KOPT-K1 (cell line): ENCODE measurements around the gene RHOBTB3.
A peak's percentile ranks its signal among the peaks of the same experiment; 100 is the strongest.

Experiments used
- H3K27ac ChIP-seq: fragments of 200-600 bp; sonication (generic); 2 replicates; pipeline ENCODE4 v1.5.1; 2016; ENCODE audit warnings: antibody characterized with exemption, mild to moderate bottlenecking, low read depth, low read length; ENCODE audit not compliant: poor library complexity, severe bottlenecking
- H3K36me3 ChIP-seq: fragments of 200-600 bp; sonication (generic); 2 replicates; pipeline ENCODE4 v1.5.1; 2017; ENCODE audit warnings: antibody characterized with exemption, mild to moderate bottlenecking, low read length, moderate library complexity; ENCODE audit not compliant: insufficient read depth
- H3K9me3 ChIP-seq: fragments of 200-600 bp; sonication (generic); 2 replicates; pipeline ENCODE4 v1.5.1; 2017; ENCODE audit warnings: antibody characterized with exemption, low read length, mild to moderate bottlenecking; ENCODE audit not compliant: insufficient read depth, poor library complexity, severe bottlenecking

The RHOBTB3 gene

DNA sequence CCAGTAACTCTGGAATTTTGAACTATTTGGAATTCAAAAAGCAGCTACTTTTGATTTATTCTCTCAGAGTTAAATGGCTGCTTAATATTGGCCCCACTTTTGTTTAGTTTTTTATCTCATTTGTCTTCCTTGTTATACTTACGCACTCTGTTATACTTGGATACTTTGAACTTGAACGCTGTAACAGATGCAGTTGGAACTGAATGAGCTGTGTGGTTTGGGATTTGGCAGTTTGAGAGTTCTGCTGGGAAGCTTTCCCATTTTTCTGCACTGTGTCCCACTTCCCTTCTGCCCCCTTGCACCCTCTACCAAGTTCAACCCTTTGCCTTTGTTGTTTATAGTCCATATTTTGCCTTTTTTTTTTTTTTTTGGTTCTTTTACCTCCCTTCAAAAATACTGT, 3.8 kb downstream of the RHOBTB3 start:
- no peaks in the 10 kb centered on the region for H3K36me3 ChIP-seq

DNA sequence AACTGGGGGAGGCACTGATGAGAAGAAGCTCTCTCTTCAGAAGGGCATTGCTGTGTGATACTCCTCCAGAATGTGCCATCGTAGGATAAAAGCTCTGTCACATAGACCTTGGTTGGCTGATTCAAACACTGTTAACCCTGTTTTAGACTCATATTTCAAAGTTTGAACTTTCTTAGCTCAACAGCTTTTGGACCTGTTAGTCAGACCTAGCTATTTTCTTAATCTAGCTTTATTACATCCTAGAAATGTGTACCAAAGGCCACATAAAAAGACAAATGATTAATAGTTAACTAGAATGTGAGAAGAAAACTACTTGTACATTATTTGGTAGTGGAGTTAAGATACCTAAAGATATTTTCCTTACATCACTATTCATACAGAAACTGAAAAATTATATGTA, 4.3 kb downstream of the RHOBTB3 start:
- Histone ChIP-seq H3K9me3 (no peaks in the 10 kb centered on the region), H3K36me3 (no peaks in the 10 kb centered on the region), H3K27ac (no peak overlapping the region)

More for the DNA sequence above, 3.8 kb downstream of the RHOBTB3 start:
- Histone ChIP-seq H3K27ac (no peak overlapping the region), H3K9me3 (no peaks in the 10 kb centered on the region)

- Histone ChIP-seq H3K9me3 (no peaks in the 10 kb centered on the region), H3K36me3 (no peaks in the 10 kb centered on the region), H3K27ac (no peak overlapping the region)
Measured at GRCh38 chr5:95738072-95738471, 6.9 kb downstream of the RHOBTB3 start.

- Histone ChIP-seq H3K27ac (no peak overlapping the region), H3K36me3 (no peaks in the 10 kb centered on the region), H3K9me3 (no peaks in the 10 kb centered on the region)
Measured at GRCh38 chr5:95738834-95739233, 7.7 kb downstream of the RHOBTB3 start.

- Histone ChIP-seq H3K9me3 (no peaks in the 10 kb centered on the region), H3K27ac (no peak overlapping the region), H3K36me3 (no peaks in the 10 kb centered on the region)
Measured at GRCh38 chr5:95739857-95740256, 8.7 kb downstream of the RHOBTB3 start.

GRCh38 chr5:95741458-95741857, 10.3 kb downstream of the RHOBTB3 start:
- no peaks in the 10 kb centered on the region for H3K36me3 ChIP-seq

GRCh38 chr5:95743232-95743631, 12.1 kb downstream of the RHOBTB3 start:
- H3K36me3 ChIP-seq: no peaks in the 10 kb centered on the region
- no peak overlapping the region for H3K27ac ChIP-seq
- H3K9me3 ChIP-seq: no peaks in the 10 kb centered on the region

More at GRCh38 chr5:95741458-95741857, 10.3 kb downstream of the RHOBTB3 start:
- Histone ChIP-seq H3K27ac (no peak overlapping the region), H3K9me3 (no peaks in the 10 kb centered on the region)

DNA sequence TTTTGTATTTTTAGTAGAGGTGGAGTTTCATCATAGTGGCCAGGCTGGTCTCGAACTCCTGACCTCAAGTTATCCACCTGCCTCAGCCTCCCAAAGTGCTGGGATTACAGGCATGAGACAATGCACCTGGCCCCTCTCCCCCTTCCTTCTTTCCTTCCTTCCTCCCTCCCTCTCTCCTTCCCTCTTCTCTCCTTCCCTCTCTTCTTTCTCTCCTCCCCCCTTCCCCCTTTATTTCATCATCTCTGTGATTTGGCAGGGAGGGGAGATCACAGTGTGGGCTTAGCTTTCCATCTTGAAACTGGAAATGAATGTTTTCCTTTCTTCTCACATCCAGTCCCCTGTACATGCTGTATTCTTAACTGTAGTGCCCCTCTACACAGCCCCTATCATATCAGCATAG, 12.7 kb downstream of the RHOBTB3 start:
- no peak overlapping the region for H3K27ac ChIP-seq
- no peaks in the 10 kb centered on the region for H3K36me3 ChIP-seq
- no peaks in the 10 kb centered on the region for H3K9me3 ChIP-seq

DNA sequence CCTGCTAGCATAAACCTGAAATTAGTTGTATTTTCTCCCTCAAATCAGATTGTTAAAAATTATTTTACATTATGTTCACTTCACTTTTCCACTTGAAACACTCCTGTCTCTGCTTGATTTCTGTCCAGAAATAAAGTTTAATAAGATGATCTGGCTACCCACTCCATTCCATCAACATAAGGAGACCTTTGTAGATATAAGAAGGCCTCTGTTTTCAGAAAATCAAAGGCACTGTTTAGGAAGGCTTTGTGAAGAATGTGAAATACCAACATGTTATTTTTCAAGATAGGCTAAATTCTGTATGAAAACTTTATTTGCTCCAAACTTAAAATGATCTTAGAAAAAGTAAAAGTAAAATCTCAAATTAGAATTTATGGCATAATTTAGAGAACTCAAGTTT, 15.1 kb downstream of the RHOBTB3 start:
- H3K9me3 ChIP-seq: no peaks in the 10 kb centered on the region
- H3K27ac ChIP-seq: no peak overlapping the region
- H3K36me3 ChIP-seq: no peaks in the 10 kb centered on the region

- H3K36me3 ChIP-seq: no peaks in the 10 kb centered on the region
- H3K9me3 ChIP-seq: no peaks in the 10 kb centered on the region
- H3K27ac ChIP-seq: no peak overlapping the region
Measured at GRCh38 chr5:95746722-95747679, 15.9 kb downstream of the RHOBTB3 start.

DNA sequence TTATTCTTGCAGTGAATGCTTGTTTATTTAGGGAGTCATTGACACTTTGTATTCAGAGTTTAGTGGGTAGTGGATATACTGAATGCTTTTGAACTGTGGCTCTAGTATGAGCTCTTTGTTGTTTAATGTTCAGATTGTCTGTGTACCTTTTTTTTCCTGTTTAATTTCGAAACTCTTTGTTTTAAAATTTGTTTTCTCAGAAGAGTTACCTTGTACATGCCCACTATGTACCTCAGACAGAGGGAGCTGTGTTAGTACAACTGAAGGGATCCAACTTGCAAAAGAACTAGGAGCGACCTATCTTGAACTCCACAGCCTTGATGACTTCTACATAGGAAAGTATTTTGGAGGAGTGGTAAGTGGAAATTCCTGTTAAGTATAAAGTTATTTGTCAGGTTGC, 17.0 kb downstream of the RHOBTB3 start:
- H3K9me3 ChIP-seq: no peaks in the 10 kb centered on the region
- H3K27ac ChIP-seq: no peak overlapping the region
- no peaks in the 10 kb centered on the region for H3K36me3 ChIP-seq

DNA sequence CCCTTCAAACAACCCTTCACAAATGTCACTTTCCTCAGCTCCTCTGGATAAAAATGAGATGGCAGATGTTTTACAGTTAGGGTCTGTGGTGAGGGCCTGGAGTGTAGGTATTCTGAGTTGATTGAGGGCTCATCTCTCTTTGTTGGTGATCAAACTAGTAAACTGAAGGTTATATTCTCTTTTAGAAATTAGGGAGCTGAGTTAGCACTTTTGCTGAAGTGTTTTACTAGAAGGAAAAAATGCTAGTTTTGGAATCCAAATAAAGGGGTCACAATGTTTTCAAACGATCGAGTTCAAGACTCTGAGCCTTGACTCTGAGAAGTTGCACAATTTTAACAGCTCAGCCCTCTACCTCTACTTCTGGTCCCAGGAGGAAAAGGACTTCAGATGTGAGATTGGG, 23.4 kb downstream of the RHOBTB3 start:
- no peaks in the 10 kb centered on the region for H3K36me3 ChIP-seq
- no peak overlapping the region for H3K27ac ChIP-seq

DNA sequence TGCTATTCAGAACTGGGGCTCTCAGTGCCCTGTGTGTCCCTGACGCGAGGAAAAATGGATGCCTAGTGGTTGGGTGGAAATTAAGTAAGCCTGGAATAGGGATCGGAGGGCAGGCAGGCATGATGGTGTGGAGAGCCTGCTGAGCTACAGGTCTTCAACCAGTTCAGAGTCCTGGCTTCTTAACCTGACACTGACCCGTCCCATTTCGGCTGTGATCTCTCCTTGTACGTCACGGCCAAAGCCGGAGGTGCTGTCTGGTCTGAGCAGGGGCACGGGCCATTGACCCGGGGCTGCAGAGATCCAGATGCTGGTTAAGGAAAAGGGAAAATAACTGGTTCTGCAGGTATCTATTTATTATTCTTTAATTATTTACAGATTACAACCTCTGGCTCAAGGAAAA, 27.9 kb downstream of the RHOBTB3 start:
- H3K27ac ChIP-seq: no peak overlapping the region
- no peaks in the 10 kb centered on the region for H3K9me3 ChIP-seq
- no peaks in the 10 kb centered on the region for H3K36me3 ChIP-seq

More for the DNA sequence above, 23.4 kb downstream of the RHOBTB3 start:
- no peaks in the 10 kb centered on the region for H3K9me3 ChIP-seq

GRCh38 chr5:95759634-95760033, 28.5 kb downstream of the RHOBTB3 start:
- Histone ChIP-seq H3K9me3 (no peaks in the 10 kb centered on the region), H3K27ac (peak overlapping the region; percentile 61), H3K36me3 (no peaks in the 10 kb centered on the region)

GRCh38 chr5:95760273-95761191, 29.4 kb downstream of the RHOBTB3 start:
- H3K27ac ChIP-seq: peak overlapping the region; percentile 61
- H3K9me3 ChIP-seq: no peaks in the 10 kb centered on the region
- no peaks in the 10 kb centered on the region for H3K36me3 ChIP-seq
